Activated CD4-positive, CD25-positive, alpha-beta regulatory T cell (primary cell): ENCODE measurements around the gene CEP95.
"Not testable (repeated sequence)": the region's sequence is repeated elsewhere in the genome, so short reads cannot be mapped to it uniquely, and the experiment has no call there.

Experiments used
- DNase-seq, 4 experiments: peaks; one replicate each; lab custom pipeline; 2025; lab: John Stamatoyannopoulos, UW

Gene CEP95

GRCh38 chr17:64495300-64495699 lies 11.5 kb upstream of the CEP95 start:
- DNase-seq: not testable (repeated sequence)

DNA sequence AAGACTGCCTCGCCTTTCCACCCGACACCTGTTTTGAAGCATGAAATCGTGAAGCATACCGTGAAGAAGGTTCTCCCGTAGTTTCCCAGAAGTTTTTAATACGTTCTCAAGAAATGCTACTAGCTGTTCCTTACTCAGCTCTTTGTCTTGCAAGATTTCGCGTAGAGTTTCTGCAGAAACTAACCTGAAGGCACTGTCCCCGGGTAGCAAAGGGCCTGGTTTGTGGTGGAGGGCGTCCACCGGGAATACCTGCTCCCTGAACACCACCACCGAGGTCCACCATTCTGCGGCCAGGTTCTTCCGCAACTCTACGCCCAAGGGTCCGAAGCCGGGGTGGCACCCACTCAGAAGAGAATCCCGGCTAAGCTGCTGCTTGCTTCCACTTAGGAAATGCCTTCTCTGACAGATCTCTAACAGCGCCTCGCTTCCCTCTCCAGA lies 10.4 kb upstream of the CEP95 start:
- DNase-seq: no peak

DNA sequence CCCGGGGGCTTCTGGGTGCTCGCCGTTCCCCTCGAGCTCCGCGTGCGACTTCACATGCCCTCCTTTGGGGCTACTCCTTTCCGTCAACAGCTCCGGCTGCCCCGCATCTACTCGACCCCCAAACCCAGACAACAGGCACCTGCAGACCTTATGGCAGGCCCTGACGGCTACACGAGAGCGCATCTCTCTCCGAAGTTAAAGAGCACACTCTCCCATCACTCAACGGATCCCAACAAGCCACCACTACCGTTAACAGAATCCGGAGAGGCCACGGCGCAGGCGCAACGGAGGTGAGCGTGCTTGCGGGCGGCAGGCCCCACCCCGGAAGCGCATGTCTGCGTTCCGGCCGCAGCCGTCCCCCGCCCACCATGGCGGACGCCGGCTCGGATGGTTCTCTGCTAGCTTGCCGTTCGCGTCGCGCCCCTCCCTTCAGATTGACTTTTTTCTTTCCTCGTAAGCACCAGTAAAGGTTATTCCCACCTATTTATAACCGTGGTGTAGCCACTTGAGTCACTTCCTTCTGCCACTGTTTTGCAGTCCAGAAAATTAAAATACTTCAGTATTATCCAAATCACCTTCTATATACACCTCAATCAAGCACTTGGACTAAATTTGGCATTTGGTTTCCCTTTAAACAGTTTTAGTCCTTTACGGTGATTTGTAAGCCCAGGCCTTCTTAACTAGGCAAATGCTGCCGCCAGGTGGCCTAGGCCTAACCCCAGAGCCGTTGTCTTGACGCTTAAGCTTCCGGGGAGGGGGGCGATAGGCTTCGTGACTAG lies 9.8 kb upstream of the CEP95 start, which contains the start of gene POLG2:
Gene POLG2 (minus strand): TSS at position 269 of the 779 bp plus-strand sequence. CDS start 86 bp downstream, at position 183.
- peak; percentile 83 to 94 (median 91) for DNase-seq

- DNase-seq: no peak
Measured at GRCh38 chr17:64497565-64498035, 9.2 kb upstream of the CEP95 start.

DNA sequence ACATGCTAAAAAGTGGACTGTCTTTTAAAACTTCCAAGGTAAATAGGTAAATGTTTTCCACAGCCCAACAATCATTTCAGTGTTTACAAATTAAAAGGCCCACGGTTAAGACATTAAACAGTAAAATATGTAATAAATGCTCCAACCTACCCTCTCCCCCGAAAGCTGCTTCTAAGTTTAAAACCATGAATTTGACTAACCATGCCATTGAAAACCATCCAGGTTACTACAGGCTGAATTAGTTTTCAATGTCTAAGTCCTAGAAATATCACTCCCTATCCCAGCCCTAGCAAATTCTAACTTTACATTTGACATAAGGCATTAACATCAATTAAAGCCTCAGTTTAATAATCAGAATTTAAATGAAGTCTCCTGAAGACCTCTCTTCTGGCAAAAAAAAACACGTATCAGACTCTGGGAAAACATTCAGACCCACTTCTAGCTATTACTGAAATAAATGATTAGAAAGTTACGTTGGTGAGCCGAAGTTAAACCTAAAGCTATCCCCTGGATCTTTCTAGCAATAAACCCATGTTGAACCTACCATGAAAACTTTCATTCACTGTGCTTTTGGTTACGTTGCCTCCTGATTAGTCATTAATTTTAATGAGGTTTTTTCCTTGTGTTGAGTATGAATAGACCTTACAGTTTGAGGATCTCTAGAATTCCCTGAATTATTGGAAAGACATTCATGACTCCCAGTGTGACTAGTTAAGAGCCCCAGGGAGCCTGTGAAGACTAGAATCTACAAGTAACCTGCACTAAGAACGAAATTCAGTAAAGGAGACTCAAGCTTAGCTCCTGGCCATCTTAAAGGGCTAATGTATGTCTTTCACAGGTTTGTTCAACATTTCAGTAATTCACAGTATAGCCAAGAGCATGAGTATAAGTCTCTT lies 8.2 kb upstream of the CEP95 start:
- DNase-seq: no peak

DNA sequence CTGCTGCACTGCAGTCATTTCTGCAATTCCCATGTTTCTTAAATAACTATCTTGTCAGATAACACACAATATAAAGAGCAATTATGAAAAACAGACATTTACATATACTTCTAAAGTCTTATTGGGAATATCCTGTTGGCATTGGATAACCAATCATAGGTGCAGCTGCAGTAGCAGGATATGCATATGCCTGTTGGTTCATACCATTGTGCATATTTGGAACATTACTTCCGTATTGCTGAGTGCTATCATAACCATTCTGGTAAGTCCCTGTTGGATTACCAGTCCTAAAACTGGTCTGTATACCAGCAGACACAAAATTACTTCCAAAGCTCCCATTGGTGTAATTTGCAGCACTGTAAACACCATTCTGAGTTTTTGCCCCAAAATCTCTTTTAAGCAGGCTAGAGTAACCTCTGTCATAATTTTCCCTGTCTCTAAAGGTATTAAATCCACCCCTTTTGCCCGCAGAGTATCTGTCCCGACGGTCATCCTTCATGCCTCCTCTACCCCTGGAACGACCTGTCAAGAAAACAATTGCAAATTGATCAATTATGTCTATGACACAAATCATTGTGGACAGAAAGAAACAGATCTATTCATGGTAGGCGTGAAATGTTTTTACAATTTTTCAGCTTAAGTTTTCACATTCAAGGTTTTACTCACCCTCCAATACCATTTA lies 6.8 kb upstream of the CEP95 start:
- DNase-seq: no peak

- DNase-seq: no peak
Measured at GRCh38 chr17:64500487-64500859, 6.3 kb upstream of the CEP95 start.

DNA sequence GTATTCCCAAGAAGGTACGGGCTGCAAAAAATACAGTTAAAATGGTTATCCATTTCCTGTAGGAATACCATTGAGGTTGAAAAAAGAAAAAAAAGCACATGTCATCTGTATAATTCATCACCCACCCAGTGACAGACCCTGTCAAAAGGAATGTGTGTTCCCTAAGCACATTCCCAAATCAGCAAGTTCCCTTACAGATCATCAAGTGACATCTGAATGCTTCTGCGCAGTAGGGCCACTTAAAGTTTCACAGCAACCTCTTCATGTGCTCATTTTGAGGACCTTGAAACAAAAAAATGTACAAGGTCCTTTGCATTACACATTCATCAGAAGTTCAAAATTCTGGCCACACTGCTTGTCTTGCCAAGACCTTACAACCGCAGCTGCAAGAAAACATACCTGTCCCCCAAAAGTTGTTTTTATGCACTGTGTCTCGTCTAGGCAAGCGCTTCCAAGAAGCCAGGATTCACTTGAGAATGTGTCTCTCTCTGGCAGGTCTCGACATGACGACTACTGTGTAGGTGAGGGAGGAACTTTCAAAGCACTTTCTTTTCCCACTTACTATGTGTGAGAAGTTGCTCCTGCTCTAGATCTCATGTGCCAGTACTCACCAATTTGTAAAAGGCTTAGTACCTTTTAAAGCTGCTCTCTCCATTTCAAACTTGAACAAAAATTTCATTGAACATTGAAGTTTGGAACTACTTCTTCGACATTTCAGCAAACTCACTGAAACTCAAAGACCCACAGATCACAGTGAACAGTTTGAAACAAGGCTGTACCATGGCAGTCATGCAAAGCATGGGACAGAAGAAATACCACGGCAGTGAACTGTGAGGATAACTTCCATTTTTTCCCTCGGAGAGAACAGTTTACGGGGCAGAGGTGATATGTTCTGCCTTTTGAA lies 5.7 kb upstream of the CEP95 start:
- no peak for DNase-seq

DNA sequence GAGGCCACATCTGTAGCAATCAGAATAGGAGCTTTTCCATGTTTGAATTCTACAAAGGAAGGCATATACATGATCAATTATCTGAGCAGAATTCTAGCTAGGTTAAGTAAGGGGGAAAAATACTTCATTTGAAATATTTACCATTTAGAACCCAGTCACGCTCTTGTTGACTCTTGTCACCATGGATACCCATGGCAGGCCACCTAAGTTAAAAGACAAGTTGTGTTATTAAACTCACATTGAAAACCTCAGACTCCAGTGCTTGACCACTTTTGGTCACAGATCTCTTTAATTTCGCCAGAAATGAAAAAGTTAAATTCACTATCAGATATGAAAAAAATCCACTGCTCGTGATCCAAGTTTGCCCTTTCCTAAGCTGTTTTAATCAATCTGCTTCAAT lies 4.8 kb upstream of the CEP95 start:
- no peak for DNase-seq

- no peak for DNase-seq
Measured at GRCh38 chr17:64502809-64503208, 4.0 kb upstream of the CEP95 start.

- no peak for DNase-seq
Measured at GRCh38 chr17:64503341-64503740, 3.4 kb upstream of the CEP95 start.

- no peak for DNase-seq
Measured at GRCh38 chr17:64503821-64504768, 2.7 kb upstream of the CEP95 start.

DNA sequence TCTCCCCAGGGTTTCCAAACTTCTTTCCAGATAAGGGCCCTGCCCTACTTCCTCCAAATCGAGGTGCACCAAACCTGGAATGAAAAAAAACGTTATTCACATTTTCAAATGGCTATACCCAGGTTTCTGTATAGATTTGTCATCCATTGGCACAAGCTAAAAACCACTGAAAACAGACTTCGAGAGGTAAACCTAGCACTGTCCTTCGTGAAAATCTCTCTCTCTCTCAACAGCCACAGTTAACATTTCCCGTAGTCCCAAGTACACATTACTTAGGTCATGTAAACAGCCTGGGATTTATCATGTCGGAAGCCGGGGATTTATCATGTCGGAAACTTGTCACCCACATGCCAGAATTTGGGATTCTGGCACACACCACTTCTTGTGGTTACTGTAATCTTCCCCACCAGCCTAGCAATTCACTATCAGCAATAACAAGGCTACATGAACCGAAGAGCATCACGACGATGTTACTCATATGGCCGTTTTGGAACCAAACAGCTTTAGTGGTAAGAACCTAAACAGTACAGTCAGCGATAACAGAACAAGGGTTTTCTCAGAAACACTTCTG lies 1.9 kb upstream of the CEP95 start:
- DNase-seq: no peak

- peak; percentile 63 to 83 (median 74) for DNase-seq
Measured at GRCh38 chr17:64505340-64506200, 1.2 kb upstream of the CEP95 start.

DNA sequence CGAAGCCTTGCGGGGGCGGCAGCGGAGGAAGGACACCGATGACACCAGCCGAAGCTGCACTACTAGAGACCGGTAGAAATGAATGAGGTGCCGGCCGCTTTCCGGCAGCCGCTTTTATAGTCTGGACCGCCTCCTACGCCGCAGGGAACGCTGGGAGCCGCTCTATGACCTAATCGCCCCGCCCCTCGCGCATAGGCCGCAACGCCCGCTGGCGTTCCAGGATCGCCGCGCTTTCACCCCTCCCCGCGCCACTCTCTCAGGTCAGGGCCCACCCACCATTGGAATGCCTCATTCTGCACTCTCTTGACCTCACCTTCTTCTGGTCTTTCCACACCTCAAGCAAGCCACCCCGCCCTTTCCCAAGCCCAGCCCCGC lies 589 bp upstream of the CEP95 start, which contains the start of gene DDX5:
Gene DDX5 (minus strand): TSS at position 89 of the 375 bp plus-strand sequence. CDS start 170 bp downstream, outside the sequence.
- DNase-seq: peak; percentile 98 to 99 (median 98)

- DNase-seq: no peak
Measured at GRCh38 chr17:64507413-64507782, 621 bp downstream of the CEP95 start.

- DNase-seq: no peak
Measured at GRCh38 chr17:64508683-64509082, 1.9 kb downstream of the CEP95 start.

GRCh38 chr17:64509179-64509578 lies 2.4 kb downstream of the CEP95 start:
- DNase-seq: no peak

GRCh38 chr17:64515419-64515818 lies 8.6 kb downstream of the CEP95 start:
- no peak for DNase-seq
